Spleen (tissue), 11 donors: Measurements from ENCODE around the gene YTHDF2. TPM values are rescaled to one million over a fixed set of nuclear protein-coding genes. Genes with fewer than 3 reads are reported as not detected.
"Not testable (repeated sequence)": the region's sequence is repeated elsewhere in the genome, so short reads cannot be mapped to it uniquely, and the experiment has no call there.

Experiments
- DNase-seq: peaks from one replicate; pipeline ENCODE4 v3.0.0-alpha.2; 2020
- H3K27ac ChIP-seq, 8 donors: fragments of 200-600 bp; sonication (generic) in 7 of 8; 1 replicate in 4 of 8; 2 replicates in 4 of 8; pipeline versions ENCODE4 v1.5.0 to v1.8.0; 2016 to 2021; ENCODE audit warnings: inconsistent platforms in 4 of 8, mild to moderate bottlenecking in 4 of 8, moderate library complexity in 1 of 8
- H3K27me3 ChIP-seq, 7 donors: fragments of 200-600 bp; sonication (generic) in 6 of 7; replicated peaks in 1 of 7; 1 replicate in 4 of 7; 2 replicates in 3 of 7; pipeline versions ENCODE4 v1.5.0 to v1.8.0; 2016 to 2021; ENCODE audit warnings: inconsistent platforms in 3 of 7, mild to moderate bottlenecking in 1 of 7
- H3K36me3 ChIP-seq, 6 donors: fragments of 200-600 bp; sonication (generic) in 5 of 6; 1 replicate in 4 of 6; 2 replicates in 2 of 6; pipeline versions ENCODE4 v1.5.0 to v1.8.0; 2016 to 2021; ENCODE audit warnings: inconsistent platforms in 2 of 6
- H3K4me1 ChIP-seq, 6 donors: fragments of 200-600 bp; sonication (generic) in 5 of 6; 1 replicate in 3 of 6; 2 replicates in 3 of 6; pipeline versions ENCODE4 v1.5.0 to v1.8.0; 2016 to 2021; ENCODE audit warnings: inconsistent platforms in 3 of 6
- H3K4me3 ChIP-seq, 8 donors: fragments of 200-600 bp; sonication (generic) in 7 of 8; 1 replicate in 4 of 8; 2 replicates in 4 of 8; pipeline versions ENCODE4 v1.5.0 to v1.8.0; 2016 to 2021; ENCODE audit warnings: inconsistent platforms in 4 of 8, mild to moderate bottlenecking in 4 of 8, moderate library complexity in 2 of 8
- H3K9me3 ChIP-seq, 8 donors: fragments of 200-600 bp; sonication (generic) in 7 of 8; 1 replicate in 4 of 8; 2 replicates in 4 of 8; pipeline versions ENCODE4 v1.5.0 to v1.8.0; 2016 to 2021; ENCODE audit warnings: inconsistent platforms in 4 of 8
- POLR2A ChIP-seq, 3 donors: fragments of 450-650 bp; IDR thresholded peaks; one replicate each; pipeline ENCODE4 v1.5.1; 2017; ENCODE audit warnings: antibody characterized with exemption in 3 of 3, mild to moderate bottlenecking in 1 of 3
- POLR2AphosphoS5 ChIP-seq, 3 donors: sonication (generic); formaldehyde crosslinking; IDR thresholded peaks; one replicate each; pipeline ENCODE4 v1.5.1; 2017; ENCODE audit warnings: antibody characterized with exemption in 3 of 3
- WGBS, 5 donors: extraction: QIAGEN DNeasy Blood & Tissue Kit in 3 of 5; methylation state at CpG; one replicate each; pipeline versions ENCODE4 v1.1.5 to v1.1.7; 2013 to 2018; 5-methylcytosine and 5-hydroxymethylcytosine counted together
- intact Hi-C: fragments of 100-400 bp; cut with DNase I; formaldehyde crosslinking; loops from one replicate; pipeline ENCODE4 v1.15.0; 2023; ENCODE audit warnings: low total_unique reads
- polyA plus RNA-seq, 3 donors: library from polyadenylated mRNA; stranded (reverse); fragments of 200-250 nt; gene quantifications; one replicate each; pipeline ENCODE4 v1.2.1, GENCODE V29; 2013
- total RNA-seq, 7 donors: library from RNA; depleted of rRNA in 3 of 7; stranded (reverse); fragments of >200 nt in 3 of 7; fragmentation: NEBNext Ultra II Directional in 4 of 7; extraction: Animal tissue kit (Norgen Biotek cat#: 25700) in 4 of 7; gene quantifications; one replicate each; pipeline versions ENCODE4 v1.1.0 to v1.2.1, GENCODE V29; 2016 to 2021
- TF ChIP-seq, protein P1 (sequence below), 11 experiments: fragments of 200-600 bp in 7 of 11; fragments of 450-650 bp in 4 of 11; sonication (generic) in 4 of 11; IDR thresholded peaks in 8 of 11; conservative IDR thresholded peaks in 3 of 11; 1 replicate in 7 of 11; 2 replicates in 4 of 11; pipeline versions ENCODE4 v1.4.0 to v1.8.0; 2016 to 2021; ENCODE audit warnings: antibody characterized with exemption in 11 of 11, inconsistent platforms in 4 of 11, mild to moderate bottlenecking in 1 of 11
- donor health status: healthy with polysubstance abuse.
- donor health status: DM: no; HTN: no; CAD: no; lungs with moderate emphysema.
- donor health status: DM: no; HTN: no; CAD: no.
- donor health status: Bipolar disorder and iron deficiency.
- donor health status: healthy.
- donor health status: DM: no; HTN: no; CAD: no.
- donor health status: DM: yes; HTN: yes; CAD: no.

The YTHDF2 gene
- total and polyA plus RNA-seq, 10 donors: 31.4 to 67.5 (median 57.0) TPM

- no peaks in the 10 kb centered on the region for H3K9me3 ChIP-seq
- no peaks in the 10 kb centered on the region for H3K36me3 ChIP-seq
- H3K27ac ChIP-seq: no peak overlapping the region
- DNase-seq: no peak
- TF ChIP-seq POLR2A (IDR thresholded peaks at IDR 0.05) (no peak), POLR2AphosphoS5 (IDR thresholded peaks at IDR 0.05) (no peak)
- TF ChIP-seq, protein P1, sequence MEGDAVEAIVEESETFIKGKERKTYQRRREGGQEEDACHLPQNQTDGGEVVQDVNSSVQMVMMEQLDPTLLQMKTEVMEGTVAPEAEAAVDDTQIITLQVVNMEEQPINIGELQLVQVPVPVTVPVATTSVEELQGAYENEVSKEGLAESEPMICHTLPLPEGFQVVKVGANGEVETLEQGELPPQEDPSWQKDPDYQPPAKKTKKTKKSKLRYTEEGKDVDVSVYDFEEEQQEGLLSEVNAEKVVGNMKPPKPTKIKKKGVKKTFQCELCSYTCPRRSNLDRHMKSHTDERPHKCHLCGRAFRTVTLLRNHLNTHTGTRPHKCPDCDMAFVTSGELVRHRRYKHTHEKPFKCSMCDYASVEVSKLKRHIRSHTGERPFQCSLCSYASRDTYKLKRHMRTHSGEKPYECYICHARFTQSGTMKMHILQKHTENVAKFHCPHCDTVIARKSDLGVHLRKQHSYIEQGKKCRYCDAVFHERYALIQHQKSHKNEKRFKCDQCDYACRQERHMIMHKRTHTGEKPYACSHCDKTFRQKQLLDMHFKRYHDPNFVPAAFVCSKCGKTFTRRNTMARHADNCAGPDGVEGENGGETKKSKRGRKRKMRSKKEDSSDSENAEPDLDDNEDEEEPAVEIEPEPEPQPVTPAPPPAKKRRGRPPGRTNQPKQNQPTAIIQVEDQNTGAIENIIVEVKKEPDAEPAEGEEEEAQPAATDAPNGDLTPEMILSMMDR (IDR thresholded peaks at IDR 0.05 in 8 of 11, conservative IDR thresholded peaks at IDR 0.05 in 3 of 11): no peak
- H3K4me1 ChIP-seq: peaks cover 0 to 11% (median 6%) of the 10 kb centered on the region in 6 donors
- H3K27me3 ChIP-seq: no peaks in the 10 kb centered on the region
- 89 to 96% (median 91%) methylated on average over 9 of the region's 9 CpGs for WGBS, 5 donors
- intact Hi-C loops: loop anchor here (5.0 kb wide), 1 partner anchor 88 kb away; no protein-coding TSS in a partner anchor
- no peak overlapping the region for H3K4me3 ChIP-seq
These were observed 52.7 kb downstream of the YTHDF2 start for GRCh38 chr1:28789412-28789811.

DNA sequence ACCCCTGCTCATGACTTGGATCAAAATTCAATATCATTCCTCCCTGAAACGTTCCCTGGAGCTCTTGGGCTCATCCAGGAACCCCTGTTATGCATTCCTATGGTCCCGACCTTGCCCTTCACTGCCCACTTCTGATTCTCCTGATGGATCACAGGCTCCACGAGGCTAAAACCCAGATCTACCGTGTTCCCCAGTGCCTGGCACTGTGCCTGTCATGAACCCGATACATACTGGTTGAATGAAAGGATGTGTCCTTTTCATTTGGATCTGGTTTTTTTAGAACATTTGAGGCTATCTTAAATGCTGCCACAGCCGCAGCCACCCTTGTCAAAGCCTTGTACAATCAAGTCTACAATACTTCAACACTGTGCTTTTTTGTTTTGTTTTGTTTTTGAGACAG is 53.1 kb downstream of the YTHDF2 start:
- Histone ChIP-seq H3K4me3 (no peak overlapping the region), H3K9me3 (no peaks in the 10 kb centered on the region), H3K4me1 (peaks cover 0 to 11% (median 6%) of the 10 kb centered on the region in 6 donors), H3K27ac (no peak overlapping the region), H3K36me3 (no peaks in the 10 kb centered on the region), H3K27me3 (no peaks in the 10 kb centered on the region)
- no peak for DNase-seq
- WGBS, 5 donors: 78 to 87% (median 79%) methylated on average over 6 of the region's 6 CpGs
- intact Hi-C loops: loop anchor here (5.0 kb wide), 1 partner anchor 87 kb away; no protein-coding TSS in a partner anchor
- TF ChIP-seq POLR2A (IDR thresholded peaks at IDR 0.05) (no peak), POLR2AphosphoS5 (IDR thresholded peaks at IDR 0.05) (no peak)
- TF ChIP-seq, protein P1 (IDR thresholded peaks at IDR 0.05 in 8 of 11, conservative IDR thresholded peaks at IDR 0.05 in 3 of 11): no peak

- H3K4me1 ChIP-seq: peaks cover 0 to 5% (median 4%) of the 10 kb centered on the region in 6 donors
- no peak for DNase-seq
- H3K9me3 ChIP-seq: no peaks in the 10 kb centered on the region
- WGBS, 5 donors: 77 to 81% (median 81%) methylated on average over 11 to 12 of the region's 12 CpGs
- no peak for TF ChIP-seq POLR2AphosphoS5 (IDR thresholded peaks at IDR 0.05)
- TF ChIP-seq, protein P1 (IDR thresholded peaks at IDR 0.05 in 8 of 11, conservative IDR thresholded peaks at IDR 0.05 in 3 of 11): no peak
- no peak for TF ChIP-seq POLR2A (IDR thresholded peaks at IDR 0.05)
- H3K4me3 ChIP-seq: no peak overlapping the region
- no peaks in the 10 kb centered on the region for H3K27me3 ChIP-seq
- intact Hi-C loops: no loop called here
- no peaks in the 10 kb centered on the region for H3K36me3 ChIP-seq
- H3K27ac ChIP-seq: no peak overlapping the region
These were observed 53.8 kb downstream of the YTHDF2 start for GRCh38 chr1:28790377-28791035.

DNA sequence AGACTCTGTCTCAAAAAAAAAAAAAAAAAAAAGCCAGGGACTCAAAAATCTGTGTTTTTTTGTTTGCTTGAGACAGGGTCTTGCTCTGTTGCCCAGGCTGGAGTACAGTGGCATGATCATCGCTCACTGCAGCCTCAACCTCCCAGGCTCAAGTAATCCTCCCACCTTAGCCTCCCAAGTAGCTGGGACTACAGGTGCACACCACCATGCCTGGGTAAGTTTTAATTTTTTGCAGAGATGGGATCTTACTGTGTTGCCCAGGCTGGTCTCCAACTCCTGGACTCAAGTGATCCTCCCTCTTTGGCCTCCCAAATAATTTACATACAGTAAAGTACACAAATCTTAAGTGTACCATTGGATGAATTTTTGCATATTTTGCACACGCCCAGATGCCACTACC is 55.2 kb downstream of the YTHDF2 start:
- H3K36me3 ChIP-seq, intact Hi-C loops, H3K4me3 ChIP-seq, H3K27ac ChIP-seq, DNase-seq, H3K4me1 ChIP-seq, H3K9me3 ChIP-seq, H3K27me3 ChIP-seq: not testable (repeated sequence)
- WGBS, 5 donors: 84 to 94% (median 85%) methylated on average over 2 of the region's 2 CpGs
